HepG2 (cell line): Measurements from ENCODE around the gene PRICKLE2. TPM values are rescaled to one million over a fixed set of nuclear protein-coding genes. Genes with fewer than 3 reads are reported as not detected.

Experiments
- BRCA1 ChIP-seq: sonication (generic); formaldehyde crosslinking; IDR thresholded peaks from 2 replicates; pipeline ENCODE4 v1.4.0; 2020; ENCODE audit warnings: missing genetic modification reagents
- GPBP1L1 ChIP-seq: sonication (generic); formaldehyde crosslinking; IDR thresholded peaks from 2 replicates; pipeline ENCODE4 v1.5.0; 2020; ENCODE audit warnings: mild to moderate bottlenecking, missing genetic modification reagents
- HNF4A ChIP-seq: sonication (generic); formaldehyde crosslinking; IDR thresholded peaks from 2 replicates; pipeline ENCODE4 v1.4.0; 2020; ENCODE audit warnings: missing genetic modification reagents
- SMC3 ChIP-seq: IDR thresholded peaks from 2 replicates; pipeline ENCODE4 v1.6.1; 2011; ENCODE audit warnings: low read length, improper control_type of control experiment
- THRA ChIP-seq: sonication (generic); formaldehyde crosslinking; IDR thresholded peaks from 2 replicates; pipeline ENCODE4 v1.4.0; 2020; ENCODE audit warnings: missing genetic modification reagents, borderline replicate concordance
- ZHX2 ChIP-seq, 2 experiments: sonication (generic) in 1 of 2; formaldehyde crosslinking in 1 of 2; IDR thresholded peaks; 2 replicates each; pipeline versions ENCODE4 v1.6.1 to v1.9.0; 2014 to 2022; ENCODE audit warnings: antibody characterized with exemption in 1 of 2, borderline replicate concordance in 1 of 2, inconsistent platforms in 1 of 2, low read depth in 1 of 2, missing genetic modification reagents in 1 of 2
- ZNF704 ChIP-seq: sonication (generic); formaldehyde crosslinking; IDR thresholded peaks from 2 replicates; pipeline ENCODE4 v1.8.1; 2023; ENCODE audit warnings: mild to moderate bottlenecking, inconsistent platforms, moderate library complexity, missing genetic modification reagents, borderline replicate concordance
- ZNF768 ChIP-seq: sonication (generic); formaldehyde crosslinking; IDR thresholded peaks from 2 replicates; pipeline ENCODE4 v1.4.0; 2020; ENCODE audit warnings: missing genetic modification reagents
- polyA plus RNA-seq, 8 experiments: library from polyadenylated mRNA; depleted of rRNA in 3 of 8; stranded (reverse) in 7 of 8; unstranded in 1 of 8; fragments of >200 nt; fragmentation: Illumina TruSeq in 4 of 8; extraction: Trizol in 4 of 8; gene quantifications; 2 replicates each; pipeline versions ENCODE4 v1.2.1 to v1.2.3, GENCODE V29; 2011 to 2016; ENCODE audit warnings: low read depth in 4 of 8, missing spikeins in 1 of 8, mixed read lengths in 1 of 8; ENCODE audit not compliant: insufficient read depth in 1 of 8
- total RNA-seq, 5 experiments: library from RNA; depleted of rRNA; stranded (reverse); fragments of >200 nt; fragmentation: Illumina TruSeq; extraction: Trizol; gene quantifications; 2 replicates each; pipeline ENCODE4 v1.2.3, GENCODE V29; 2016; ENCODE audit warnings: low read depth in 1 of 5

The PRICKLE2 gene
- total and polyA plus RNA-seq, 2 of the 13 experiments (the other 11 are each of a cell fraction or from before 2014, with no cell fraction given) = 0.01 to 0.07 TPM

GRCh38 chr3:64218329-64218728, 6.9 kb downstream of the PRICKLE2 start (continued):
- TF ChIP-seq ZNF704 (no peak), THRA (CRISPR knock-in tag) (no peak), SMC3 (no peak), GPBP1L1 (CRISPR knock-in tag) (no peak), HNF4A (CRISPR knock-in tag) (no peak), BRCA1 (CRISPR knock-in tag) (no peak), ZNF768 (CRISPR knock-in tag) (no peak; the same call in 1 of the 2 replicates), ZHX2 (IDR thresholded peaks at IDR 0.05; ENCODE audit: low read depth) (no peak), ZHX2 (CRISPR knock-in tag; IDR thresholded peaks at IDR 0.05; ENCODE audit: borderline replicate concordance) (no peak)
